Activated naive CD4-positive, alpha-beta T cell treated with anti-CD3 and anti-CD28 coated beads for 36 hours (primary cell): Measurements from ENCODE around the gene NFE2. TPM values are rescaled to one million over a fixed set of nuclear protein-coding genes. Genes with fewer than 3 reads are reported as not detected.

Source experiments
- CTCF ChIA-PET: fragments of 350-600 bp; sonication (Branson Sonifier 250); formaldehyde crosslinking; loops from one replicate; lab custom pipeline; 2021; ENCODE audit warnings: antibody characterized with exemption; lab: Charles Lee
- DNase-seq: peaks from one replicate; pipeline ENCODE4 v3.0.0-alpha.2; 2020
- H3K27ac Mint-ChIP-seq: one replicate; pipeline ENCODE4 v1.8.0; 2021; ENCODE audit warnings: mild to moderate bottlenecking, mixed read lengths
- H3K27me3 Mint-ChIP-seq: one replicate; pipeline ENCODE4 v1.8.0; 2021; ENCODE audit warnings: low read depth, mixed read lengths
- H3K36me3 Mint-ChIP-seq: one replicate; pipeline ENCODE4 v1.8.0; 2021; ENCODE audit warnings: low read depth, mixed read lengths
- H3K4me1 Mint-ChIP-seq: one replicate; pipeline ENCODE4 v1.8.0; 2021; ENCODE audit warnings: low read depth, mixed read lengths
- H3K4me3 Mint-ChIP-seq: one replicate; pipeline ENCODE4 v1.8.0; 2021; ENCODE audit warnings: mild to moderate bottlenecking, moderate library complexity, mixed read lengths
- H3K9me3 Mint-ChIP-seq: one replicate; pipeline ENCODE4 v1.8.0; 2021; ENCODE audit warnings: mixed read lengths
- intact Hi-C: fragments of 100-400 bp; cut with micrococcal nuclease; formaldehyde crosslinking; loops from one replicate; pipeline ENCODE4 v1.15.1; 2023
- microRNA-seq: library from miRNA; unstranded; fragments of <30 nt; microRNA quantifications from one replicate; pipeline ENCODE4 v1.2.0, GENCODE V29; 2022; ENCODE audit warnings: borderline microRNAs expressed, borderline replicate concordance
- total RNA-seq, 2 experiments: library from RNA; stranded (reverse); gene quantifications; one replicate each; pipeline ENCODE4 v1.2.3, GENCODE V29; 2021

NFE2 gene
- total RNA-seq, 2 experiments from 2014 or later: not detected

GRCh38 chr12:54259194-54260011 is 41.4 kb downstream of the NFE2 start:
- Mint-ChIP-seq H3K9me3 (no peaks in the 10 kb centered on the region), H3K36me3 (peaks cover 30% of the 10 kb centered on the region), H3K27ac (no peak overlapping the region), H3K4me1 (peaks cover 39% of the 10 kb centered on the region), H3K27me3 (no peaks in the 10 kb centered on the region), H3K4me3 (peak overlapping the region; percentile 48)
- intact Hi-C loops: no loop called here
- CTCF ChIA-PET: interaction anchor here (0.6 to 0.9 kb wide), 3 partner anchors 8 to 206 kb away, joined by 3 to 8 read pairs (median 5); no protein-coding TSS in a partner anchor
- DNase-seq: peak; percentile 43

- no peak overlapping the region for H3K27ac Mint-ChIP-seq
- no peak for DNase-seq
- H3K27me3 Mint-ChIP-seq: no peaks in the 10 kb centered on the region
- peaks cover 32% of the 10 kb centered on the region for H3K36me3 Mint-ChIP-seq
- peaks cover 35% of the 10 kb centered on the region for H3K4me1 Mint-ChIP-seq
- H3K4me3 Mint-ChIP-seq: no peak overlapping the region
- intact Hi-C loops: no loop called here
- H3K9me3 Mint-ChIP-seq: no peaks in the 10 kb centered on the region
- CTCF ChIA-PET: interaction anchor here (0.8 to 1.2 kb wide), 2 partner anchors 38 to 207 kb away, joined by 3 to 4 read pairs; no protein-coding TSS in a partner anchor
Measured at GRCh38 chr12:54258201-54258681, 42.6 kb downstream of the NFE2 start.

- Mint-ChIP-seq H3K4me3 (no peak overlapping the region), H3K36me3 (peaks cover 34% of the 10 kb centered on the region), H3K27me3 (no peaks in the 10 kb centered on the region), H3K4me1 (peaks cover 33% of the 10 kb centered on the region), H3K9me3 (no peaks in the 10 kb centered on the region), H3K27ac (no peak overlapping the region)
- CTCF ChIA-PET: no interaction called here
- DNase-seq: no peak
- intact Hi-C loops: no loop called here
Measured at GRCh38 chr12:54257332-54257731, 43.5 kb downstream of the NFE2 start.

GRCh38 chr12:54253240-54253639 is 47.6 kb downstream of the NFE2 start:
- Mint-ChIP-seq H3K27me3 (no peaks in the 10 kb centered on the region), H3K27ac (no peak overlapping the region), H3K4me1 (peaks cover 11% of the 10 kb centered on the region), H3K9me3 (no peaks in the 10 kb centered on the region), H3K4me3 (no peak overlapping the region), H3K36me3 (peaks cover 44% of the 10 kb centered on the region)
- CTCF ChIA-PET: interaction anchor here (0.6 to 4.1 kb wide), 9 partner anchors 14 to 354 kb away, joined by 3 to 30 read pairs (median 3); partner anchors contain the start of gene COPZ1
- no peak for DNase-seq
- intact Hi-C loops: no loop called here

GRCh38 chr12:54251667-54252284 is 49.0 kb downstream of the NFE2 start:
- Mint-ChIP-seq H3K4me3 (no peak overlapping the region), H3K36me3 (peaks cover 42% of the 10 kb centered on the region), H3K27me3 (no peaks in the 10 kb centered on the region), H3K9me3 (no peaks in the 10 kb centered on the region), H3K4me1 (peaks cover 8% of the 10 kb centered on the region), H3K27ac (no peak overlapping the region)
- intact Hi-C loops: loop anchor here (2.0 kb wide), 1 partner anchor 73 kb away; the partner anchor contains the start of gene COPZ1
- no peak for DNase-seq
- CTCF ChIA-PET: interaction anchor here (0.7 to 4.1 kb wide), 29 partner anchors 8 to 890 kb away, joined by 3 to 30 read pairs (median 5); partner anchors contain the start of genes CBX5 and COPZ1

- Mint-ChIP-seq H3K27ac (no peak overlapping the region), H3K9me3 (no peaks in the 10 kb centered on the region)
Measured at GRCh38 chr12:54249489-54249888, 51.3 kb downstream of the NFE2 start.

GRCh38 chr12:54246011-54246641 is 54.7 kb downstream of the NFE2 start:
- no peak overlapping the region for H3K27ac Mint-ChIP-seq
- peaks cover 14% of the 10 kb centered on the region for H3K4me1 Mint-ChIP-seq
- H3K9me3 Mint-ChIP-seq: no peaks in the 10 kb centered on the region
- intact Hi-C loops: no loop called here
- peaks cover 37% of the 10 kb centered on the region for H3K36me3 Mint-ChIP-seq
- no peak overlapping the region for H3K4me3 Mint-ChIP-seq
- no peak for DNase-seq
- H3K27me3 Mint-ChIP-seq: no peaks in the 10 kb centered on the region
- CTCF ChIA-PET: interaction anchor here (0.8 to 1.0 kb wide), 2 partner anchors 26 to 47 kb away, joined by 3 read pairs; no protein-coding TSS in a partner anchor

More at GRCh38 chr12:54249489-54249888, 51.3 kb downstream of the NFE2 start:
- H3K36me3 Mint-ChIP-seq: peaks cover 38% of the 10 kb centered on the region
- intact Hi-C loops: no loop called here
- CTCF ChIA-PET: interaction anchor here (1.1 kb wide), 1 partner anchor 130 kb away, joined by 3 read pairs; no protein-coding TSS in a partner anchor
- H3K4me1 Mint-ChIP-seq: peaks cover 6% of the 10 kb centered on the region
- H3K4me3 Mint-ChIP-seq: no peak overlapping the region
- DNase-seq: no peak
- H3K27me3 Mint-ChIP-seq: no peaks in the 10 kb centered on the region

Small RNA genes lying within 50 kb of the gene (microRNA-seq; reads per million reads assigned to microRNA genes)
- 252 reads per million, percentile 71 among the genes with 10 or more reads in this experiment for gene MIR148B

Other genes starting within 250 kb of the NFE2 start
- gene HOXC4, start 247.2 kb downstream of the NFE2 start, total RNA-seq: under 1 TPM in 1 of 2 experiments, not detected in 1; 0.12 TPM
- 10 to 100 TPM; 18.2 to 19.7 TPM for gene SMUG1, start 112.0 kb downstream of the NFE2 start, total RNA-seq
- 100 to 1,000 TPM; 169 to 173 TPM for gene CBX5, start 20.9 kb downstream of the NFE2 start, total RNA-seq
- gene HNRNPA1, start 20.3 kb downstream of the NFE2 start, total RNA-seq: 1,000 to 10,000 TPM; 2,231 to 2,234 TPM
- 100 to 1,000 TPM in 1 of 2 experiments, 10 to 100 TPM in 1; 98.0 to 105 TPM for gene COPZ1, start 24.1 kb upstream of the NFE2 start, total RNA-seq
- gene GPR84, start 63.5 kb upstream of the NFE2 start, total RNA-seq: 1 to 10 TPM; 1.2 TPM
- gene ZNF385A, start 83.7 kb upstream of the NFE2 start, total RNA-seq: 1 to 10 TPM in 1 of 2 experiments, under 1 TPM in 1; 0.93 to 1.1 TPM
- gene ITGA5, start 118.3 kb upstream of the NFE2 start, total RNA-seq: 10 to 100 TPM; 17.9 to 18.4 TPM
- gene GTSF1, start 172.6 kb upstream of the NFE2 start, total RNA-seq: 1 to 10 TPM; 8.1 to 8.6 TPM
- 100 to 1,000 TPM; 138 to 149 TPM for gene NCKAP1L, start 196.7 kb upstream of the NFE2 start, total RNA-seq
- gene PDE1B, start 248.6 kb upstream of the NFE2 start, total RNA-seq: 1 to 10 TPM; 7.5 to 8.5 TPM